ENCODE measurements around the gene IRAK2. TPM values are rescaled to one million over a fixed set of nuclear protein-coding genes. Genes with fewer than 3 reads are reported as not detected.

The IRAK2 gene
- total RNA-seq, 1 donor from 2014 or later, result 0.20 TPM

GRCh38 chr3:10280177-10280529 lies 115.4 kb downstream of the IRAK2 start:
- H3K4me3 Mint-ChIP-seq (ENCODE audit: unreplicated experiment), result no peak overlapping the region
- H3K4me1 Mint-ChIP-seq (ENCODE audit: low read depth, unreplicated experiment), result no peaks in the 10 kb centered on the region
- H3K27ac Mint-ChIP-seq (ENCODE audit: unreplicated experiment), result no peak overlapping the region
- H3K27me3 Mint-ChIP-seq (ENCODE audit: unreplicated experiment), result no peaks in the 10 kb centered on the region
- H3K9me3 Mint-ChIP-seq (ENCODE audit: unreplicated experiment), result no peaks in the 10 kb centered on the region
- no peak for TF ChIP-seq CTCF (IDR thresholded peaks at IDR 0.05; ENCODE audit: partially characterized antibody, unreplicated experiment)
- DNase-seq, result no peak
- no peaks in the 10 kb centered on the region for H3K36me3 Mint-ChIP-seq (ENCODE audit: unreplicated experiment)

GRCh38 chr3:10280571-10280970 lies 115.9 kb downstream of the IRAK2 start:
- DNase-seq, result no peak
- Mint-ChIP-seq H3K4me3 (ENCODE audit: unreplicated experiment) (no peak overlapping the region), H3K27ac (ENCODE audit: unreplicated experiment) (no peak overlapping the region), H3K4me1 (ENCODE audit: low read depth, unreplicated experiment) (no peaks in the 10 kb centered on the region), H3K27me3 (ENCODE audit: unreplicated experiment) (no peaks in the 10 kb centered on the region), H3K36me3 (ENCODE audit: unreplicated experiment) (no peaks in the 10 kb centered on the region), H3K9me3 (ENCODE audit: unreplicated experiment) (no peaks in the 10 kb centered on the region)
- no peak for TF ChIP-seq CTCF (IDR thresholded peaks at IDR 0.05; ENCODE audit: partially characterized antibody, unreplicated experiment)

- H3K9me3 Mint-ChIP-seq (ENCODE audit: unreplicated experiment), result no peaks in the 10 kb centered on the region
- H3K27me3 Mint-ChIP-seq (ENCODE audit: unreplicated experiment), result no peaks in the 10 kb centered on the region
- no peak overlapping the region for H3K4me3 Mint-ChIP-seq (ENCODE audit: unreplicated experiment)
- H3K4me1 Mint-ChIP-seq (ENCODE audit: low read depth, unreplicated experiment), result no peaks in the 10 kb centered on the region
- no peak for DNase-seq
- no peak for TF ChIP-seq CTCF (IDR thresholded peaks at IDR 0.05; ENCODE audit: partially characterized antibody, unreplicated experiment)
- no peaks in the 10 kb centered on the region for H3K36me3 Mint-ChIP-seq (ENCODE audit: unreplicated experiment)
- H3K27ac Mint-ChIP-seq (ENCODE audit: unreplicated experiment), result no peak overlapping the region
Observed at GRCh38 chr3:10281951-10282350, 117.2 kb downstream of the IRAK2 start.

GRCh38 chr3:10283638-10284037 lies 118.9 kb downstream of the IRAK2 start:
- Mint-ChIP-seq H3K27me3 (ENCODE audit: unreplicated experiment) (peaks cover 2% of the 10 kb centered on the region), H3K4me1 (ENCODE audit: low read depth, unreplicated experiment) (no peaks in the 10 kb centered on the region), H3K36me3 (ENCODE audit: unreplicated experiment) (no peaks in the 10 kb centered on the region), H3K27ac (ENCODE audit: unreplicated experiment) (no peak overlapping the region), H3K4me3 (ENCODE audit: unreplicated experiment) (no peak overlapping the region), H3K9me3 (ENCODE audit: unreplicated experiment) (no peaks in the 10 kb centered on the region)
- no peak for TF ChIP-seq CTCF (IDR thresholded peaks at IDR 0.05; ENCODE audit: partially characterized antibody, unreplicated experiment)
- DNase-seq, result no peak

GRCh38 chr3:10284496-10284895 lies 119.8 kb downstream of the IRAK2 start:
- Mint-ChIP-seq H3K27me3 (ENCODE audit: unreplicated experiment) (peaks cover 2% of the 10 kb centered on the region), H3K36me3 (ENCODE audit: unreplicated experiment) (no peaks in the 10 kb centered on the region), H3K27ac (ENCODE audit: unreplicated experiment) (no peak overlapping the region), H3K4me1 (ENCODE audit: low read depth, unreplicated experiment) (no peaks in the 10 kb centered on the region), H3K4me3 (ENCODE audit: unreplicated experiment) (no peak overlapping the region), H3K9me3 (ENCODE audit: unreplicated experiment) (no peaks in the 10 kb centered on the region)
- DNase-seq, result no peak
- no peak for TF ChIP-seq CTCF (IDR thresholded peaks at IDR 0.05; ENCODE audit: partially characterized antibody, unreplicated experiment)

Data from glutamatergic neuron (in vitro differentiated cells).